Activated naive CD4-positive, alpha-beta T cell treated with anti-CD3 and anti-CD28 coated beads, Interleukin-2, amount 10 ng/mL, durations not matched to agents 7 days and 5 days (primary cell): ENCODE results near the gene ATP13A2.

Experiments used
- CTCF ChIA-PET: fragments of 350-600 bp; sonication (Branson Sonifier 250); formaldehyde crosslinking; loops from one replicate; lab custom pipeline; 2021; ENCODE audit warnings: antibody characterized with exemption; lab: Charles Lee
- DNase-seq: peaks from one replicate; pipeline ENCODE4 v3.0.0-alpha.2; 2020
- H3K27ac Mint-ChIP-seq: one replicate; pipeline ENCODE4 v1.8.0; 2021; ENCODE audit warnings: mild to moderate bottlenecking, moderate library complexity, mixed read lengths
- H3K27me3 Mint-ChIP-seq: one replicate; pipeline ENCODE4 v1.8.0; 2021; ENCODE audit warnings: mild to moderate bottlenecking, mixed read lengths
- H3K36me3 Mint-ChIP-seq: one replicate; pipeline ENCODE4 v1.8.0; 2021; ENCODE audit warnings: mixed read lengths
- H3K4me1 Mint-ChIP-seq: one replicate; pipeline ENCODE4 v1.8.0; 2021; ENCODE audit warnings: mixed read lengths
- H3K4me3 Mint-ChIP-seq: one replicate; pipeline ENCODE4 v1.8.0; 2021; ENCODE audit warnings: mild to moderate bottlenecking, moderate library complexity, mixed read lengths
- H3K9me3 Mint-ChIP-seq: one replicate; pipeline ENCODE4 v1.8.0; 2021; ENCODE audit warnings: mixed read lengths

The ATP13A2 gene

GRCh38 chr1:17004466-17005364 is 7.0 kb downstream of the ATP13A2 start:
- no peak overlapping the region for H3K27ac Mint-ChIP-seq
- H3K4me3 Mint-ChIP-seq: no peak overlapping the region
- DNase-seq: no peak
- no peaks in the 10 kb centered on the region for H3K27me3 Mint-ChIP-seq
- peaks cover 14% of the 10 kb centered on the region for H3K36me3 Mint-ChIP-seq
- H3K4me1 Mint-ChIP-seq: peaks cover 5% of the 10 kb centered on the region
- CTCF ChIA-PET: interaction anchor here (1.2 kb wide), 1 partner anchor 41 kb away, joined by 4 read pairs; no protein-coding TSS in a partner anchor
- H3K9me3 Mint-ChIP-seq: no peaks in the 10 kb centered on the region

- Mint-ChIP-seq H3K4me1 (no peaks in the 10 kb centered on the region), H3K4me3 (no peak overlapping the region), H3K27ac (no peak overlapping the region), H3K9me3 (no peaks in the 10 kb centered on the region), H3K27me3 (no peaks in the 10 kb centered on the region), H3K36me3 (peaks cover 20% of the 10 kb centered on the region)
- CTCF ChIA-PET: no interaction called here
- DNase-seq: no peak
Observed at GRCh38 chr1:17002524-17002902, 9.2 kb downstream of the ATP13A2 start.

DNA sequence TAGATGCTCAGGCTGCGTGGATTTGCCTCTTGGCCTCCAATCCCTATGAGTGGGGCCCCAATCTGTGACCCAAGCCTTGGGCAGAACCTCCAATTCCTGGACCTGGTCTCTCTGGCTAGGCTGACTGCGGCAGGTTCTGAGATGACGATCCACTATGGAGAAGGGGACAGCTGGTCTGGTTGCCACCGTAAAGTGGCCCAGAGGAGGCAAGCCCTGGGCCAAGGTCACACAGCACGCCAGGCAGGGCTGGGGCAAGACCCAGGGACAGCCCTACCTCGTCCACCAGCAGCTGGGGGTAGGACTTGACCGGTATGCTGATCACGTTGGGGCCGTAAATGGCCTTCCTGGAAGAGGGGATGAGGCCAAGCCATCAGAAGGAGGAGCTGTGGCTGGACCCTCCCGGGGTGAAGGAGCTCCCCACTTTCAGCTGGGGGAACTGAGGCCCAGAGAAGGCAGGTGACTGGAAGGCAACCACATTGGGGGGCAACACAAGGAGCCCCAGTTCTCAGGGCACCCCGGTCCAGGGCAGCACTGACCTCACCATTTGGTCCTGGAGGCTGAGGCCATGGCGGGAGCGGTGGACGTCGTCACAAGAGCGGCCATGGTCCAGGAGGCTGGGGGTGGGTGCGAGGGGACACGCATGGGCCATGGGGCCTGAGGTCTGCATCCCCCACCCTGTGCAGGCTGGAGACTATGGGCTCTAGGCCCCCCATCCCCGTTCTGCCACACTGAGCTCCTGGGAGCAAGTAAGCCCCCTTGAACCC is 9.8 kb downstream of the ATP13A2 start:
- Mint-ChIP-seq H3K27ac (no peak overlapping the region), H3K27me3 (no peaks in the 10 kb centered on the region), H3K9me3 (no peaks in the 10 kb centered on the region), H3K36me3 (peaks cover 20% of the 10 kb centered on the region), H3K4me3 (no peak overlapping the region), H3K4me1 (no peaks in the 10 kb centered on the region)
- DNase-seq: no peak
- CTCF ChIA-PET: no interaction called here

DNA sequence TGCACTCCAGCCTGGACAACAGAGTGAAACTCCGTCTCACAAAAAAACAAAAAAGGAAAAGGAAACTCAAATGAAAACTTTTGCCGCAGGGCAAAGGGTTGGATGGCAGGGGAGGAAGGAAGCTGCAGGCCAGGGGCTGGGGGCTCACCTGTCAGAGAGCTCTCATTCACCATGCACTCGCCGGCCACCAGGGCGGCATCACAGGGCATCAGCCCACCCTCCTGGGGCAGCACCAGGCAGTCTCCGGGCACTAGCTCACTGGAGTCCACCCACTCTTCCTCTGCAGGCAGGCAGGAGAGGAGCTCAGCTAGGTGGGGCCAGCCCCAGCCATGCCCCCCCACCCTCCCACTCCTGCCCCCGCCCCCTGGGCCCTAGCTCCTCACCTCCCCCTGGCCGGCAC is 11.9 kb downstream of the ATP13A2 start:
- Mint-ChIP-seq H3K27me3 (no peaks in the 10 kb centered on the region), H3K4me3 (no peak overlapping the region), H3K36me3 (peaks cover 27% of the 10 kb centered on the region), H3K9me3 (no peaks in the 10 kb centered on the region), H3K4me1 (no peaks in the 10 kb centered on the region), H3K27ac (no peak overlapping the region)
- CTCF ChIA-PET: interaction anchor here (1.1 kb wide), 1 partner anchor 8 kb away, joined by 3 read pairs; no protein-coding TSS in a partner anchor
- DNase-seq: no peak

DNA sequence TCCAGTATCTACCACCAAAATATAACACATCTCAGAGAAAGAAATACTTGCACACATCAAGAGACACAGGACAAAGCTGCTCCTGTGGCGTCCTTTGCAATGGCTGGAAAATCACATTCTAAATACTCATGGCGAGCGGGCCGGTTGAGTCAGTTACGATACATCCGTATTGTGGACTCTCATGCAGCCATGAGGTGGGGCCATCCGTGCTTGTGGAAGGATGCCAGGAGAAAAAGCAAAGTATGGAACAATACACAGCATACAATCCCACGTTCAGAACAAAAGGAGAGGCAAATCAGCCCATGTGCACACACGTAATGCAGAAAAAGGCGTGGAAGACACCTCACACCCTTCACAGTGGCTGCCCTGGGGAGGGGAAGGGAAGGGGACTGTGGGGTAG is 13.1 kb downstream of the ATP13A2 start:
- Mint-ChIP-seq H3K36me3 (peaks cover 21% of the 10 kb centered on the region), H3K4me1 (no peaks in the 10 kb centered on the region), H3K4me3 (no peak overlapping the region), H3K27ac (no peak overlapping the region), H3K9me3 (no peaks in the 10 kb centered on the region), H3K27me3 (no peaks in the 10 kb centered on the region)
- no peak for DNase-seq
- CTCF ChIA-PET: no interaction called here

DNA sequence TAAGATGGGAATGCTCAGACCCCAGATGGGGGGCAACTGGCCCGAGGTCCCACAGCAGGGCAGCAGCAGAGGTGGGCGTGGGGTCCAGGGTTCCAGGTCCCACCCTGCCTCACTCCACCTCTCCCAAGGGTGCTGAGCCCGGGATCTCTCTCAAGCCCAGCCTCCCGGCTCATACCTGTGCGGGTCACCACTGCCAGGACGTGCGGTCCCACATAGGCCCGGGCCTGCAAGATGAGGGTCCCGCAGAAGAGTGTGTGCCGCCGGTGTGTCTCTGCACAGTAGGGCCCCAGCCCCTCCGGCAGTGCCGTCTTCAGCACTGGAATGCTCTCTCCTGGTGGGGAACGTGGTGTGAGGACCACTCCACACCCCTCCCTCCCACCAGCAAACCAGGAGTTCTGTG is 14.9 kb downstream of the ATP13A2 start:
- Mint-ChIP-seq H3K9me3 (no peaks in the 10 kb centered on the region), H3K27me3 (no peaks in the 10 kb centered on the region), H3K4me3 (no peak overlapping the region), H3K36me3 (peaks cover 19% of the 10 kb centered on the region), H3K27ac (no peak overlapping the region), H3K4me1 (no peaks in the 10 kb centered on the region)
- CTCF ChIA-PET: no interaction called here
- no peak for DNase-seq

GRCh38 chr1:16993521-16994038 is 18.1 kb downstream of the ATP13A2 start:
- DNase-seq: no peak
- Mint-ChIP-seq H3K36me3 (peaks cover 15% of the 10 kb centered on the region), H3K4me1 (no peaks in the 10 kb centered on the region), H3K27me3 (no peaks in the 10 kb centered on the region), H3K27ac (no peak overlapping the region), H3K9me3 (no peaks in the 10 kb centered on the region), H3K4me3 (no peak overlapping the region)
- CTCF ChIA-PET: interaction anchor here (1.0 to 1.6 kb wide), 2 partner anchors 12 to 28 kb away, joined by 3 to 4 read pairs; no protein-coding TSS in a partner anchor

DNA sequence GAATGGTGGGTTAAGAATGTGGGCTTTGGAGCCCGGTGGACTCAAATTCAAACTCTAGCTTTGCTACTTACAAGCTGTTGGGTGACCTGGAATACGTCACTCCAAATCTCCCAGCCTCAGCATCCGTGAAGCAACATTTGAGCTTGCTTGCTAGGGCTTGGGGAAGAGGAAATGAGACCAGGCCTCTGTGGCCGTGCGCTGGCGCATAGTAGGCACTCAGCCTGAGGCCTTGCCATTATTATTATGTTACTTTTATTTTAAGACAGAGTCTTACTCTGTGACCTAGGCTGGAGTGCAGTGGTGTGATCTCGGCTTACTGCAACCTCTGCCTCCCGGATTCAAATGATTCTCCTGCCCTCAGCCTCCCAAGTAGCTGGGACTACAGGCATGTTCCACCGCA is 19.1 kb downstream of the ATP13A2 start:
- H3K4me3 Mint-ChIP-seq: no peak overlapping the region
- no peaks in the 10 kb centered on the region for H3K4me1 Mint-ChIP-seq
- CTCF ChIA-PET: interaction anchor here (1.0 to 1.6 kb wide), 2 partner anchors 11 to 27 kb away, joined by 3 to 4 read pairs; no protein-coding TSS in a partner anchor
- no peaks in the 10 kb centered on the region for H3K27me3 Mint-ChIP-seq
- DNase-seq: no peak
- H3K36me3 Mint-ChIP-seq: peaks cover 12% of the 10 kb centered on the region
- no peaks in the 10 kb centered on the region for H3K9me3 Mint-ChIP-seq
- no peak overlapping the region for H3K27ac Mint-ChIP-seq

DNA sequence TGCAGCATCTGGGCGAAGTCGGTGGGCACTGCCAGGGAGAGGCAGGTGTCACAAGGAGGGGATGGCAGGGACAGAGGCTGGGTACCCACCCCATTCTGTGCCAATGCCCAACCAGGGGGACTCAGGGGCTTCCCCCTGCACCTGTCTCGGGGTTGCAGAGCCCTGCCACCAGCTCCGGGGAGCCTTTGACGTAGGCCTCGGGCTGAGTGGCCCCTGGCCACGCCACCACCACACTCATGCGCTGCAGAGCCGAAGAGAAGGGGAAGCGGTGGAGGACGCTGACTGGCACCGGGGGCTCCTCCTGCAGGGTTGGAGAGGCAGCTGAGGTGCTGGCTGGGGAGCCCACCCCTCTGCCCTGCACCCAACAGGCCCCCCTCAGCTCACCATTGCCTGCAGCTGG is 19.6 kb downstream of the ATP13A2 start:
- no peak overlapping the region for H3K27ac Mint-ChIP-seq
- no peak overlapping the region for H3K4me3 Mint-ChIP-seq
- CTCF ChIA-PET: interaction anchor here (1.6 kb wide), 1 partner anchor 10 kb away, joined by 4 read pairs; no protein-coding TSS in a partner anchor
- DNase-seq: no peak
- H3K4me1 Mint-ChIP-seq: no peaks in the 10 kb centered on the region
- H3K27me3 Mint-ChIP-seq: no peaks in the 10 kb centered on the region
- peaks cover 12% of the 10 kb centered on the region for H3K36me3 Mint-ChIP-seq
- H3K9me3 Mint-ChIP-seq: no peaks in the 10 kb centered on the region

GRCh38 chr1:16991571-16991970 is 20.2 kb downstream of the ATP13A2 start:
- Mint-ChIP-seq H3K36me3 (peaks cover 12% of the 10 kb centered on the region), H3K9me3 (no peaks in the 10 kb centered on the region), H3K4me1 (no peaks in the 10 kb centered on the region), H3K4me3 (no peak overlapping the region), H3K27ac (no peak overlapping the region), H3K27me3 (no peaks in the 10 kb centered on the region)
- CTCF ChIA-PET: no interaction called here
- no peak for DNase-seq

DNA sequence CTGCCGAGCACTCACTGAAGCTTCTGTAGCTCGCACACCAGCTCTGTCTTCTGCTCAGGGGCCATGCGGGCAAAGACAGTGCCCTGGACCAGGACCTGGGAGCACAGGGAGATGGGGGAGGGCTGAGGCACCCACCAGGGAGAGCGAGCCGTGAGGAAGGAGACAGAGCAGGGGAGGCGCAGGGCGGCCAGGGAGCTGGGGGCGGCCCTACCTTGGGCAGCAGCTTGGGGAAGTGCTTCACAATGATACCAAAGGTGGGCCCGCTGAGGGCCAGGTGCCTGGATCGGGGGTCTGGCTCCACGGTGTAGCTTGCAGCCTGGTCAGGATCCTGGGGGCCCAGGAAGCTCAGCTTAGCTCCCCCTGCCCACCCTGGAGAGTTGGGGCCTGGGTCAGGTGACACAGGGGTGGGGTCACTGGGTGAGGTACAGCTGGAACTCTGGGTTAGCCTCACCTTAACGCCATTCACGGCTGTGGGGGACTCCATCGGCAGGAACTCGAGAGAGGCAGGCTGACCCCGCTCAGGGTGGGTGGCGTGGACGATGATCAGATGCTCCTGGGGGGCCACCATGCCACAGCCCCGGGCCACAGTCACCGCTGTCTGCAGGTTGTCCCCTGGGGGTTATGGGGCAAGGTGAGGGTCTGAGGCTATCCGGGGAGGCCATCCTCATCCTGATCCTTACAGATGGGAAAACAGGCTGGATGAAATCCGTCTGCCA is 21.9 kb downstream of the ATP13A2 start:
- no peak for DNase-seq
- CTCF ChIA-PET: no interaction called here
- Mint-ChIP-seq H3K27ac (no peak overlapping the region), H3K9me3 (no peaks in the 10 kb centered on the region), H3K27me3 (no peaks in the 10 kb centered on the region), H3K4me1 (no peaks in the 10 kb centered on the region), H3K36me3 (peaks cover 9% of the 10 kb centered on the region), H3K4me3 (no peak overlapping the region)

DNA sequence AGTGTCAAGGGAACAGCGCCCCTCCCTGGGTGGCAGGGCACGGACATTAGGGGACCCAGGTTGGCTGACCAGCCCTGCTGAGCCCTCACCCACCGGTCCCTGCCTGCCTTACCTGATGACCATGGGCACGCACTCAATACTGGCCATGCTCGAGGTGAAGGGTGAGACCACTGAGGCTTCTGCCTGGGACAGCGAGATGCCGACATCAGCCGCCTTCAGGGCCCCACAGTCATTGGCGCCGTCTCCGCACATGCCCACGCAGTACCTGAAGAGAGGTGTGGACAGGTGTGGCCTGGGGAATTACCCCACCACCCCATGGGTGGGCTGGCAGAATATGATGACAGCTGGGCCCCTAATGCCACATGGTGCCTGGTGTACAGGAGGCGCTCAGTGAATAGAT is 23.5 kb downstream of the ATP13A2 start:
- H3K4me1 Mint-ChIP-seq: no peaks in the 10 kb centered on the region
- peaks cover 8% of the 10 kb centered on the region for H3K36me3 Mint-ChIP-seq
- no peak for DNase-seq
- H3K4me3 Mint-ChIP-seq: no peak overlapping the region
- no peaks in the 10 kb centered on the region for H3K9me3 Mint-ChIP-seq
- no peak overlapping the region for H3K27ac Mint-ChIP-seq
- H3K27me3 Mint-ChIP-seq: peaks cover 7% of the 10 kb centered on the region
- CTCF ChIA-PET: no interaction called here

GRCh38 chr1:16986962-16987361 is 24.8 kb downstream of the ATP13A2 start:
- H3K36me3 Mint-ChIP-seq: peaks cover 8% of the 10 kb centered on the region
- H3K4me3 Mint-ChIP-seq: no peak overlapping the region
- no peaks in the 10 kb centered on the region for H3K4me1 Mint-ChIP-seq
- H3K27ac Mint-ChIP-seq: no peak overlapping the region
- CTCF ChIA-PET: interaction anchor here (1.0 kb wide), 1 partner anchor 12 kb away, joined by 3 read pairs; no protein-coding TSS in a partner anchor
- peaks cover 19% of the 10 kb centered on the region for H3K27me3 Mint-ChIP-seq
- DNase-seq: no peak
- H3K9me3 Mint-ChIP-seq: no peaks in the 10 kb centered on the region

- CTCF ChIA-PET: interaction anchor here (1.0 kb wide), 1 partner anchor 12 kb away, joined by 3 read pairs; no protein-coding TSS in a partner anchor
- H3K4me1 Mint-ChIP-seq: no peaks in the 10 kb centered on the region
- no peak overlapping the region for H3K27ac Mint-ChIP-seq
- H3K9me3 Mint-ChIP-seq: no peaks in the 10 kb centered on the region
- peaks cover 23% of the 10 kb centered on the region for H3K27me3 Mint-ChIP-seq
- H3K4me3 Mint-ChIP-seq: no peak overlapping the region
- no peak for DNase-seq
- peaks cover 8% of the 10 kb centered on the region for H3K36me3 Mint-ChIP-seq
Observed at GRCh38 chr1:16986560-16986959, 25.2 kb downstream of the ATP13A2 start.
